Measurements from ENCODE around the gene LCK. TPM values are rescaled to one million over a fixed set of nuclear protein-coding genes. Genes with fewer than 3 reads are reported as not detected.
A peak's percentile ranks its signal among the peaks of the same experiment; 100 is the strongest.

The LCK gene
- total and polyA plus RNA-seq, 9 of the 15 experiments (the other 6 are each of a cell fraction or from before 2014, with no cell fraction given) = 0.04 to 0.47 (median 0.13) TPM; not detected in 6

- no peak for TF ChIP-seq MTF1 (CRISPR knock-in tag; IDR thresholded peaks at IDR 0.05; ENCODE audit: borderline replicate concordance)
- no peak for TF ChIP-seq TCF7L2 (IDR thresholded peaks at IDR 0.05; ENCODE audit: low read depth, low read length)
- no peak for TF ChIP-seq POLR3G (IDR thresholded peaks at IDR 0.05; ENCODE audit: extremely low read depth, insufficient read length, insufficient replicate concordance)
- no peak for TF ChIP-seq CXXC5 (CRISPR knock-in tag; IDR thresholded peaks at IDR 0.05)
- TF ChIP-seq STAT5A (IDR thresholded peaks at IDR 0.05; ENCODE audit: borderline replicate concordance, low read length) = no peak
- no peak for TF ChIP-seq HNRNPUL1 (IDR thresholded peaks at IDR 0.05; ENCODE audit: low read length)
- TF ChIP-seq RFX7 (CRISPR knock-in tag; IDR thresholded peaks at IDR 0.05) = no peak
- TF ChIP-seq ZFPM2 (CRISPR knock-in tag; IDR thresholded peaks at IDR 0.05) = no peak
- no peak for TF ChIP-seq CHD7 (IDR thresholded peaks at IDR 0.05; ENCODE audit: low read depth, low read length)
- TF ChIP-seq GATAD2B (IDR thresholded peaks at IDR 0.05; ENCODE audit: borderline replicate concordance) = no peak
- peak; percentile 61; the same call in 1 of the 2 replicates for TF ChIP-seq SPI1 (IDR thresholded peaks at IDR 0.05; ENCODE audit: borderline replicate concordance, low read depth, low read length)
- no peak for TF ChIP-seq PKNOX1 (IDR thresholded peaks at IDR 0.05)
- TF ChIP-seq CHD1 (IDR thresholded peaks at IDR 0.05; ENCODE audit: low read length) = no peak
- TF ChIP-seq RBM22 (IDR thresholded peaks at IDR 0.05; ENCODE audit: low read depth, low read length, poor library complexity, severe bottlenecking) = no peak
- no peak for TF ChIP-seq EGR1 (conservative IDR thresholded peaks at IDR 0.05)
- no peak for TF ChIP-seq TAF1 (IDR thresholded peaks at IDR 0.05; ENCODE audit: control insufficient read depth, extremely low read depth, insufficient read depth, low read length, severe bottlenecking)
- no peak for TF ChIP-seq ZNF239 (CRISPR knock-in tag; IDR thresholded peaks at IDR 0.05)
- TF ChIP-seq ZNF133 (CRISPR knock-in tag; IDR thresholded peaks at IDR 0.05) = no peak
Observed at GRCh38 chr1:32242341-32242851, 8.7 kb upstream of the LCK start (continued).

Measured in K562 (cell line).